ENCODE measurements around the gene TM4SF4. TPM values are rescaled to one million over a fixed set of nuclear protein-coding genes. Genes with fewer than 3 reads are reported as not detected.

Gene TM4SF4
- total and polyA plus RNA-seq, 2 of the 8 experiments (the other 6 are each of a cell fraction or from before 2014, with no cell fraction given) = not detected

GRCh38 chr3:149534671-149535332 lies 60.3 kb downstream of the TM4SF4 start:
- Histone ChIP-seq H3K27ac (ENCODE audit: low read depth, low read length) (no peak overlapping the region), H3K4me1 (replicated peaks in 1 of 4; ENCODE audit: control insufficient read depth in 3 of 4, insufficient read depth in 4 of 4, low read length in 3 of 4) (peaks cover 2 to 10% (median 5%) of the 10 kb centered on the region in 4 experiments; a peak in 5 of 7 replicates), H4K8ac (ENCODE audit: extremely low read depth, insufficient read depth, low read length) (no peak overlapping the region), H3K56ac (replicated peaks; ENCODE audit: insufficient read length, low read depth, low read length) (no peak overlapping the region), H3K79me2 (ENCODE audit: control insufficient read depth in 1 of 2, insufficient read depth in 2 of 2, low read length in 2 of 2) (peaks cover 0 to 6% of the 10 kb centered on the region in 2 experiments; a peak in 1 of 4 replicates), H4K20me1 (replicated peaks in 1 of 2; ENCODE audit: control insufficient read depth in 1 of 2, insufficient read depth in 2 of 2, low read length in 2 of 2) (peaks cover 0 to 3% of the 10 kb centered on the region in 2 experiments), H2BK5ac (ENCODE audit: low read depth, low read length) (no peak overlapping the region), H3K23ac (ENCODE audit: insufficient read length) (no peak overlapping the region), H3K9ac (replicated peaks in 1 of 4; ENCODE audit: extremely low read depth in 1 of 4, low read depth in 3 of 4, low read length in 3 of 4) (no peak overlapping the region), H3K4ac (replicated peaks; ENCODE audit: insufficient read length, low read depth, low read length) (no peak overlapping the region), H2BK120ac (replicated peaks; ENCODE audit: low read depth, low read length) (no peak overlapping the region), H2BK20ac (ENCODE audit: low read length) (no peak overlapping the region), H3K79me1 (ENCODE audit: low read depth, low read length) (0 out of 2 replicates have a peak, but pooled peaks cover 3% of the 10 kb centered on the region), H4K91ac (replicated peaks; ENCODE audit: insufficient read length, low read length) (no peak overlapping the region), H3K9me3 (ENCODE audit: insufficient read depth in 2 of 2, low read depth in 1 of 2, low read length in 1 of 2) (no peaks in the 10 kb centered on the region), H2BK12ac (ENCODE audit: low read depth, low read length) (no peak overlapping the region), H3K4me2 (ENCODE audit: insufficient read depth in 1 of 2, low read depth in 2 of 2, low read length in 2 of 2) (no peak overlapping the region), H3K27me3 (replicated peaks in 1 of 4; ENCODE audit: control insufficient read depth in 3 of 4, extremely low read depth in 1 of 4, insufficient read depth in 3 of 4, low read length in 3 of 4) (no peaks in the 10 kb centered on the region), H2AFZ (ENCODE audit: low read length) (no peak overlapping the region), H3K18ac (ENCODE audit: extremely low read depth, low read length) (no peak overlapping the region), H4K5ac (ENCODE audit: insufficient read length, low read depth, low read length) (no peak overlapping the region), H2BK15ac (ENCODE audit: low read length) (no peak overlapping the region), H3K4me3 (ENCODE audit: extremely low read depth in 1 of 4, insufficient read depth in 2 of 4, low read depth in 3 of 4, low read length in 4 of 4) (no peak overlapping the region), H3K14ac (ENCODE audit: insufficient read length) (no peak overlapping the region), H3K36me3 (ENCODE audit: control insufficient read depth in 2 of 4, insufficient read depth in 4 of 4, low read length in 3 of 4) (no peaks in the 10 kb centered on the region), H2AK5ac (ENCODE audit: low read depth, low read length) (no peak overlapping the region), H3K23me2 (ENCODE audit: low read depth, low read length) (no peaks in the 10 kb centered on the region; the same call in 1 of the 2 replicates)
- 55% methylated on average over 3 of the region's 3 CpGs; no CpG with 5 or more reads in 1 of the 2 experiments for WGBS, 2 experiments (ENCODE audit: extremely low coverage in 1 of 2, insufficient coverage in 1 of 2, insufficient read length in 1 of 2, insufficient replicate concordance in 2 of 2, low coverage in 1 of 2, low lambda C conversion rate in 2 of 2, missing lambda C conversion rate in 1 of 2)
- FAIRE-seq (no peak), DNase-seq (ENCODE audit: low read depth in 1 of 2, low spot score in 2 of 2) (no peak)
- TF ChIP-seq KDM4A (IDR thresholded peaks at IDR 0.05; ENCODE audit: low read depth, low read length, severe bottlenecking) = no peak
- TF ChIP-seq CHD2 (IDR thresholded peaks at IDR 0.05; ENCODE audit: low read length) = no peak
- no peak for TF ChIP-seq CHD1 (IDR thresholded peaks at IDR 0.05; ENCODE audit: low read depth, low read length)
- TF ChIP-seq NRF1 (IDR thresholded peaks at IDR 0.05; ENCODE audit: low read depth, low read length) = no peak
- TF ChIP-seq YY1 (IDR thresholded peaks at IDR 0.05; ENCODE audit: low read depth, low read length) = no peak
- TF ChIP-seq GTF2F1 (IDR thresholded peaks at IDR 0.05; ENCODE audit: borderline replicate concordance, low read depth, low read length) = no peak
- TF ChIP-seq MAFK (IDR thresholded peaks at IDR 0.05; ENCODE audit: low read depth, low read length) = no peak
- no peak for TF ChIP-seq TCF12 (IDR thresholded peaks at IDR 0.05; ENCODE audit: low read depth, low read length)
- no peak for TF ChIP-seq JUN (IDR thresholded peaks at IDR 0.05; ENCODE audit: low read depth, low read length)
- no peak for TF ChIP-seq SIN3A (conservative IDR thresholded peaks at IDR 0.05 in 1 of 2, IDR thresholded peaks at IDR 0.05 in 1 of 2; ENCODE audit: low read depth in 1 of 2, low read length in 2 of 2)
- TF ChIP-seq BACH1 (IDR thresholded peaks at IDR 0.05; ENCODE audit: low read length) = no peak
- no peak for TF ChIP-seq RFX5 (IDR thresholded peaks at IDR 0.05; ENCODE audit: borderline replicate concordance, low read depth, low read length)
- ChIA-PET POLR2A (ENCODE audit: partially characterized antibody) (interaction anchor here (1.2 kb wide), 1 partner anchor 123 kb away, joined by 6 read pairs; the partner anchor contains the start of gene WWTR1), CTCF (ENCODE audit: partially characterized antibody) (interaction anchor here (0.6 to 2.9 kb wide), 14 partner anchors 11 to 711 kb away, joined by 3 to 15 read pairs (median 4); no protein-coding TSS in a partner anchor)

Measured in H1 (cell line).